MM.1S (cell line): ENCODE measurements around the gene PHC3.

ENCODE experiments used
- DNase-seq: peaks from one replicate; pipeline ENCODE4 v3.0.0-alpha.2; 2015
- H2AFZ ChIP-seq: fragments of 300-600 bp; sonication (generic); 2 replicates; pipeline ENCODE4 v1.6.0; 2016; ENCODE audit warnings: antibody characterized with exemption, low read length
- H3F3A ChIP-seq: fragments of 300-600 bp; sonication (generic); 2 replicates; pipeline ENCODE4 v1.6.1; 2016; ENCODE audit warnings: mild to moderate bottlenecking, antibody characterized with exemption, low read length, moderate library complexity, mixed read lengths; ENCODE audit not compliant: insufficient read depth
- H3K27ac ChIP-seq: fragments of 300-600 bp; sonication (generic); 2 replicates; pipeline ENCODE4 v1.5.1; 2016; ENCODE audit warnings: mild to moderate bottlenecking, low read length
- H3K27me3 ChIP-seq: fragments of 300-600 bp; sonication (generic); replicated peaks from 2 replicates; pipeline ENCODE4 v1.6.0; 2016; ENCODE audit warnings: low read length; ENCODE audit not compliant: insufficient read depth
- H3K36me3 ChIP-seq: fragments of 300-600 bp; sonication (generic); replicated peaks from 2 replicates; pipeline ENCODE4 v1.6.1; 2016; ENCODE audit warnings: mild to moderate bottlenecking, low read length, mixed read lengths; ENCODE audit not compliant: insufficient read depth
- H3K4me1 ChIP-seq: fragments of 300-600 bp; sonication (generic); 2 replicates; pipeline ENCODE4 v1.6.1; 2016; ENCODE audit warnings: low read length, mixed read lengths
- H3K4me2 ChIP-seq: fragments of 300-600 bp; sonication (generic); 2 replicates; pipeline ENCODE4 v1.6.0; 2016; ENCODE audit warnings: low read depth, low read length
- H3K4me3 ChIP-seq: fragments of 300-600 bp; sonication (generic); 2 replicates; pipeline ENCODE4 v1.5.1; 2016; ENCODE audit warnings: low read length, mixed read lengths
- H3K79me2 ChIP-seq: fragments of 300-600 bp; sonication (generic); 2 replicates; pipeline ENCODE4 v1.6.1; 2016; ENCODE audit warnings: mixed run types, low read length, mixed read lengths
- H3K9ac ChIP-seq: fragments of 300-600 bp; sonication (generic); 2 replicates; pipeline ENCODE4 v1.6.1; 2016; ENCODE audit warnings: low read length, mixed read lengths
- H3K9me2 ChIP-seq: fragments of 300-600 bp; sonication (generic); replicated peaks from 2 replicates; pipeline ENCODE4 v1.6.1; 2016; ENCODE audit warnings: mild to moderate bottlenecking, low read length, mixed read lengths; ENCODE audit not compliant: insufficient read depth
- H3K9me3 ChIP-seq: fragments of 300-600 bp; sonication (generic); replicated peaks from 2 replicates; pipeline ENCODE4 v1.6.1; 2016; ENCODE audit warnings: mild to moderate bottlenecking, low read length, mixed read lengths; ENCODE audit not compliant: insufficient read depth
- H4K20me1 ChIP-seq: fragments of 300-600 bp; sonication (generic); 2 replicates; pipeline ENCODE4 v1.6.1; 2016; ENCODE audit warnings: mild to moderate bottlenecking, low read length, moderate library complexity, mixed read lengths; ENCODE audit not compliant: insufficient read depth
- EZH2 ChIP-seq: fragments of 300-600 bp; sonication (generic); optimal IDR thresholded peaks from 2 replicates; pipeline ENCODE3; 2017; ENCODE audit warnings: low read depth, mild to moderate bottlenecking, antibody characterized with exemption, low read length, mixed read lengths
- EZH2phosphoT487 ChIP-seq: fragments of 300-600 bp; sonication (generic); IDR thresholded peaks from 2 replicates; pipeline ENCODE4 v1.6.1; 2018; ENCODE audit warnings: antibody characterized with exemption, low read length
- TF ChIP-seq, protein P1 (sequence below): fragments of 300-600 bp; sonication (generic); IDR thresholded peaks from 2 replicates; pipeline ENCODE4 v1.5.1; 2016; ENCODE audit warnings: antibody characterized with exemption, low read length, mixed read lengths

Gene PHC3

GRCh38 chr3:170046269-170047132, 135.0 kb downstream of the PHC3 start:
- no peaks in the 10 kb centered on the region for H4K20me1 ChIP-seq
- H3F3A ChIP-seq = peaks cover 44% of the 10 kb centered on the region
- H3K4me2 ChIP-seq = peak overlapping the region; percentile 82
- peak; percentile 35 for DNase-seq
- 0 out of 2 replicates have a peak overlapping the region, but pooled peaks have one; percentile 22 for H3K4me3 ChIP-seq
- H2AFZ ChIP-seq = no peak overlapping the region
- H3K27ac ChIP-seq = peak overlapping the region; percentile 91
- H3K9me3 ChIP-seq = no peaks in the 10 kb centered on the region
- no peaks in the 10 kb centered on the region for H3K9me2 ChIP-seq
- TF ChIP-seq EZH2 = no peak
- TF ChIP-seq EZH2phosphoT487 = no peak
- TF ChIP-seq, protein P1, sequence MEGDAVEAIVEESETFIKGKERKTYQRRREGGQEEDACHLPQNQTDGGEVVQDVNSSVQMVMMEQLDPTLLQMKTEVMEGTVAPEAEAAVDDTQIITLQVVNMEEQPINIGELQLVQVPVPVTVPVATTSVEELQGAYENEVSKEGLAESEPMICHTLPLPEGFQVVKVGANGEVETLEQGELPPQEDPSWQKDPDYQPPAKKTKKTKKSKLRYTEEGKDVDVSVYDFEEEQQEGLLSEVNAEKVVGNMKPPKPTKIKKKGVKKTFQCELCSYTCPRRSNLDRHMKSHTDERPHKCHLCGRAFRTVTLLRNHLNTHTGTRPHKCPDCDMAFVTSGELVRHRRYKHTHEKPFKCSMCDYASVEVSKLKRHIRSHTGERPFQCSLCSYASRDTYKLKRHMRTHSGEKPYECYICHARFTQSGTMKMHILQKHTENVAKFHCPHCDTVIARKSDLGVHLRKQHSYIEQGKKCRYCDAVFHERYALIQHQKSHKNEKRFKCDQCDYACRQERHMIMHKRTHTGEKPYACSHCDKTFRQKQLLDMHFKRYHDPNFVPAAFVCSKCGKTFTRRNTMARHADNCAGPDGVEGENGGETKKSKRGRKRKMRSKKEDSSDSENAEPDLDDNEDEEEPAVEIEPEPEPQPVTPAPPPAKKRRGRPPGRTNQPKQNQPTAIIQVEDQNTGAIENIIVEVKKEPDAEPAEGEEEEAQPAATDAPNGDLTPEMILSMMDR = no peak
- no peaks in the 10 kb centered on the region for H3K36me3 ChIP-seq
- H3K9ac ChIP-seq = peak overlapping the region; percentile 34; the same call in 1 of the 2 replicates
- H3K4me1 ChIP-seq = peaks cover 41% of the 10 kb centered on the region
- H3K79me2 ChIP-seq = peaks cover 64% of the 10 kb centered on the region
- no peaks in the 10 kb centered on the region for H3K27me3 ChIP-seq

GRCh38 chr3:170044795-170045244, 136.7 kb downstream of the PHC3 start:
- Histone ChIP-seq H3K27ac (peak overlapping the region; percentile 91), H3K27me3 (no peaks in the 10 kb centered on the region), H3K4me1 (peaks cover 41% of the 10 kb centered on the region), H3K4me3 (peak overlapping the region; percentile 28), H4K20me1 (no peaks in the 10 kb centered on the region), H3K9me3 (no peaks in the 10 kb centered on the region), H3K36me3 (no peaks in the 10 kb centered on the region), H3K9me2 (no peaks in the 10 kb centered on the region), H3F3A (peaks cover 46% of the 10 kb centered on the region), H3K4me2 (peak overlapping the region; percentile 82), H3K79me2 (peaks cover 67% of the 10 kb centered on the region), H2AFZ (no peak overlapping the region), H3K9ac (peak overlapping the region; percentile 57)
- TF ChIP-seq, protein P1 = no peak
- TF ChIP-seq EZH2phosphoT487 = no peak
- no peak for TF ChIP-seq EZH2
- peak; percentile 92 for DNase-seq

DNA sequence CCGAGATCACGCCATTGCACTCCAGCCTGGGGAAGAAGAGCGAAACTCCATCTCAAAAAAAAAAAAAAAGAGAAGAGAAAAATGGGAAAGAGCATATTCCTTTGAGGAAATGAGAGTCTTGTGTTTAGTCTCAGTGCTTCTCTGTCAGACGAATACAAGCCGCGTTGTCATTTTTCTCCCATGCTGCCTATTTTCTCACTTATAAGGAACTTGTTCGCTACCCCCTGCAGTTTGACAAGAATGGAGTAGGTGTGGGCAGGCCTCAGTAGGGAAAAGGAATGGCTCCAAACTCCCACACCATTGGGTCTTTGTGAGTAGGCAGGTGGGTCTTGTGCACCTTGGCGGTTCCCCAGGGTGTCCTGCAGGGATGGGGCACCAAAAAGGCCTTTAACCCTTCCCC, 137.3 kb downstream of the PHC3 start:
- H3K9me2 ChIP-seq = no peaks in the 10 kb centered on the region
- peaks cover 67% of the 10 kb centered on the region for H3K79me2 ChIP-seq
- H3F3A ChIP-seq = peaks cover 46% of the 10 kb centered on the region
- no peaks in the 10 kb centered on the region for H3K27me3 ChIP-seq
- peaks cover 41% of the 10 kb centered on the region for H3K4me1 ChIP-seq
- peak overlapping the region; percentile 82 for H3K4me2 ChIP-seq
- peak overlapping the region; percentile 57 for H3K9ac ChIP-seq
- H2AFZ ChIP-seq = no peak overlapping the region
- H3K9me3 ChIP-seq = no peaks in the 10 kb centered on the region
- H3K36me3 ChIP-seq = no peaks in the 10 kb centered on the region
- DNase-seq = no peak
- H4K20me1 ChIP-seq = no peaks in the 10 kb centered on the region
- H3K27ac ChIP-seq = peak overlapping the region; percentile 91
- H3K4me3 ChIP-seq = peak overlapping the region; percentile 28; the same call in 1 of the 2 replicates
- TF ChIP-seq EZH2 = no peak
- no peak for TF ChIP-seq EZH2phosphoT487
- TF ChIP-seq, protein P1 = no peak
